HepG2 (cell line): ENCODE data around the gene ENTPD5. TPM values are rescaled to one million over a fixed set of nuclear protein-coding genes. Genes with fewer than 3 reads are reported as not detected.

Experiments
- ATAC-seq: fragments of 200-7000 bp; cut with Tn5 transposase; 3 replicates; pipeline ENCODE4 v1.9.1; 2020; ENCODE audit warnings: mild to moderate bottlenecking, moderate library complexity
- BruUV-seq: library from RNA; stranded (reverse); fragments of 400-500 nt; replicated peaks from 2 replicates; lab custom pipeline; 2021; lab: Mats Ljungman, UMichigan
- CTCF ChIA-PET: fragments of 300-600 bp; formaldehyde crosslinking; extraction: SDS; loops from one replicate; lab custom pipeline; 2021; ENCODE audit warnings: low total read pairs, inconsistent platforms, low intra/inter-chr PET ratio; lab: Yijun Ruan, JAX
- POLR2A ChIA-PET: fragments of 350-600 bp; sonication (Branson Sonifier 250); formaldehyde crosslinking; loops from one replicate; lab custom pipeline; 2020; ENCODE audit warnings: antibody characterized with exemption, inconsistent platforms; lab: Yijun Ruan, JAX
- DNase-seq: peaks from one replicate; pipeline ENCODE4 v3.0.0-alpha.2; 2015; ENCODE audit warnings: low spot score
- FAIRE-seq: peaks from 3 replicates; lab custom pipeline; 2011; peaks lifted over from hg19 to GRCh38; lab: Jason Lieb, UNC
- H2AFZ ChIP-seq: one replicate; pipeline ENCODE4 v1.6.1; 2011; ENCODE audit warnings: low read length, inconsistent platforms
- H3K27ac ChIP-seq: fragments of 300-600 bp; 3 replicates; pipeline ENCODE4 v1.8.0; 2011; ENCODE audit warnings: mixed run types, mild to moderate bottlenecking, mixed read lengths, low read length, inconsistent platforms; ENCODE audit not compliant: insufficient read depth; ENCODE audit errors: extremely low read length
- H3K27me3 ChIP-seq, 2 experiments: fragments of 200-600 bp in 1 of 2; 2 replicates in 1 of 2; 3 replicates in 1 of 2; pipeline versions ENCODE4 v1.6.0 to v1.8.0; 2011; ENCODE audit warnings: low read length in 2 of 2, mild to moderate bottlenecking in 2 of 2, moderate library complexity in 2 of 2, inconsistent platforms in 1 of 2; ENCODE audit not compliant: insufficient read depth in 2 of 2, control insufficient read depth in 1 of 2
- H3K36me3 ChIP-seq, 2 experiments: fragments of 200-600 bp in 1 of 2; replicated peaks in 1 of 2; 2 replicates in 1 of 2; 3 replicates in 1 of 2; pipeline versions ENCODE4 v1.5.1 to v1.8.0; 2011; ENCODE audit warnings: low read length in 2 of 2, inconsistent platforms in 1 of 2; ENCODE audit not compliant: insufficient read depth in 2 of 2, control insufficient read depth in 1 of 2
- H3K4me1 ChIP-seq: 2 replicates; pipeline ENCODE4 v1.5.1; 2012; ENCODE audit warnings: low read length, inconsistent platforms; ENCODE audit not compliant: insufficient read depth
- H3K4me2 ChIP-seq: 2 replicates; pipeline ENCODE4 v1.6.0; 2011; ENCODE audit warnings: low read depth, low read length, inconsistent platforms
- H3K4me3 ChIP-seq, 3 experiments: fragments of 200-600 bp in 1 of 3; sonication (generic), shearing (Covaris generic) in 1 of 3; replicated peaks in 1 of 3; 2 replicates each; pipeline ENCODE4 v1.5.1; 2011 to 2016; ENCODE audit warnings: low read length in 3 of 3, inconsistent platforms in 2 of 3, low read depth in 2 of 3, mild to moderate bottlenecking in 2 of 3, control low read depth in 1 of 3, mixed read lengths in 1 of 3; ENCODE audit not compliant: insufficient read depth in 1 of 3
- H3K79me2 ChIP-seq: one replicate; pipeline ENCODE4 v1.6.1; 2011; ENCODE audit warnings: low read length, inconsistent platforms; ENCODE audit not compliant: insufficient read depth
- H3K9ac ChIP-seq: 2 replicates; pipeline ENCODE4 v1.6.0; 2011; ENCODE audit warnings: mild to moderate bottlenecking, low read depth, low read length, inconsistent platforms; ENCODE audit not compliant: insufficient read depth
- H3K9me3 ChIP-seq: 2 replicates; pipeline ENCODE4 v1.5.1; 2012; ENCODE audit warnings: mild to moderate bottlenecking, low read length
- H4K20me1 ChIP-seq: 2 replicates; pipeline ENCODE4 v1.6.0; 2011; ENCODE audit warnings: inconsistent platforms, mild to moderate bottlenecking, low read length, moderate library complexity; ENCODE audit not compliant: insufficient read depth
- KAT2B ChIP-seq: fragments of 150-350 bp; IDR thresholded peaks from 2 replicates; pipeline ENCODE4 v1.6.1; 2014; ENCODE audit warnings: low read depth, low read length, borderline replicate concordance
- MED1 ChIP-seq: sonication (generic); formaldehyde crosslinking; IDR thresholded peaks from 2 replicates; pipeline ENCODE4 v1.4.0; 2020; ENCODE audit warnings: missing genetic modification reagents
- PPARG ChIP-seq: conservative IDR thresholded peaks from 2 replicates; pipeline ENCODE4 v1.6.1; 2016; ENCODE audit warnings: missing biosample characterization, missing genetic modification reagents
- SMC3 ChIP-seq: IDR thresholded peaks from 2 replicates; pipeline ENCODE4 v1.6.1; 2011; ENCODE audit warnings: low read length, improper control_type of control experiment
- XBP1 ChIP-seq: sonication (generic); formaldehyde crosslinking; IDR thresholded peaks from 2 replicates; pipeline ENCODE4 v1.5.0; 2020; ENCODE audit warnings: missing genetic modification reagents
- ZFP62 ChIP-seq: sonication (generic); formaldehyde crosslinking; IDR thresholded peaks from 2 replicates; pipeline ENCODE4 v1.4.0; 2020; ENCODE audit warnings: missing genetic modification reagents
- ZNF136 ChIP-seq: sonication (generic); formaldehyde crosslinking; IDR thresholded peaks from 2 replicates; pipeline ENCODE4 v1.8.1; 2022; ENCODE audit warnings: low read depth, mild to moderate bottlenecking, moderate library complexity, missing genetic modification reagents
- ZNF446 ChIP-seq: sonication (generic); formaldehyde crosslinking; IDR thresholded peaks from 2 replicates; pipeline ENCODE4 v1.5.0; 2020; ENCODE audit warnings: mild to moderate bottlenecking, missing genetic modification reagents
- ZNF781 ChIP-seq: sonication (generic); formaldehyde crosslinking; IDR thresholded peaks from 2 replicates; pipeline ENCODE4 v1.5.1; 2020; ENCODE audit warnings: borderline replicate concordance, mild to moderate bottlenecking, missing genetic modification reagents; ENCODE audit errors: not compliant biosample characterization
- ZSCAN20 ChIP-seq: sonication (generic); formaldehyde crosslinking; IDR thresholded peaks from 2 replicates; pipeline ENCODE4 v1.4.0; 2020; ENCODE audit warnings: missing genetic modification reagents, mild to moderate bottlenecking, borderline replicate concordance
- WGBS: methylation state at CpG from one replicate; pipeline ENCODE4 v1.1.6; 2017; ENCODE audit warnings: low lambda C conversion rate; 5-methylcytosine and 5-hydroxymethylcytosine counted together
- in situ Hi-C: cut with HindIII; loops from 2 replicates; pipeline ENCODE4 v1.10.0; 2017; ENCODE audit warnings: low pct_unique_long_range_greater_than_20kb; ENCODE audit not compliant: extremely low pct_ligation_motif_present
- intact Hi-C: fragments of 100-400 bp; cut with micrococcal nuclease; formaldehyde crosslinking; loops from one replicate; pipeline ENCODE4 v1.10.0; 2022; ENCODE audit not compliant: unreplicated experiment
- polyA plus RNA-seq, 8 experiments: library from polyadenylated mRNA; depleted of rRNA in 3 of 8; stranded (reverse) in 7 of 8; unstranded in 1 of 8; fragments of >200 nt; fragmentation: Illumina TruSeq in 4 of 8; extraction: Trizol in 4 of 8; gene quantifications; 2 replicates each; pipeline versions ENCODE4 v1.2.1 to v1.2.3, GENCODE V29; 2011 to 2016; ENCODE audit warnings: low read depth in 4 of 8, missing spikeins in 1 of 8, mixed read lengths in 1 of 8; ENCODE audit not compliant: insufficient read depth in 1 of 8
- total RNA-seq, 5 experiments: library from RNA; depleted of rRNA; stranded (reverse); fragments of >200 nt; fragmentation: Illumina TruSeq; extraction: Trizol; gene quantifications; 2 replicates each; pipeline ENCODE4 v1.2.3, GENCODE V29; 2016; ENCODE audit warnings: low read depth in 1 of 5
- TF ChIP-seq, protein P1 (sequence below), 2 experiments: sonication (generic) in 1 of 2; formaldehyde crosslinking in 1 of 2; IDR thresholded peaks; 2 replicates each; pipeline versions ENCODE4 v1.4.0 to v1.6.1; 2016 to 2020; ENCODE audit warnings: borderline replicate concordance in 1 of 2, low read depth in 1 of 2, mild to moderate bottlenecking in 1 of 2, missing genetic modification reagents in 1 of 2
- TF ChIP-seq, protein P2 (sequence below): sonication (generic); formaldehyde crosslinking; IDR thresholded peaks from 2 replicates; pipeline ENCODE4 v1.5.1; 2020; ENCODE audit warnings: missing genetic modification reagents, mild to moderate bottlenecking, borderline replicate concordance
- TF ChIP-seq, protein P3 (sequence below): sonication (generic); formaldehyde crosslinking; IDR thresholded peaks from 2 replicates; pipeline ENCODE4 v1.5.0; 2020; ENCODE audit warnings: missing genetic modification reagents
- TF ChIP-seq, protein P4 (sequence below): sonication (generic); formaldehyde crosslinking; IDR thresholded peaks from 2 replicates; pipeline ENCODE4 v1.4.0; 2020; ENCODE audit warnings: missing genetic modification reagents

The ENTPD5 gene
- total and polyA plus RNA-seq, 2 of the 13 experiments (the other 11 are each of a cell fraction or from before 2014, with no cell fraction given), result 33.8 to 43.3 TPM

DNA sequence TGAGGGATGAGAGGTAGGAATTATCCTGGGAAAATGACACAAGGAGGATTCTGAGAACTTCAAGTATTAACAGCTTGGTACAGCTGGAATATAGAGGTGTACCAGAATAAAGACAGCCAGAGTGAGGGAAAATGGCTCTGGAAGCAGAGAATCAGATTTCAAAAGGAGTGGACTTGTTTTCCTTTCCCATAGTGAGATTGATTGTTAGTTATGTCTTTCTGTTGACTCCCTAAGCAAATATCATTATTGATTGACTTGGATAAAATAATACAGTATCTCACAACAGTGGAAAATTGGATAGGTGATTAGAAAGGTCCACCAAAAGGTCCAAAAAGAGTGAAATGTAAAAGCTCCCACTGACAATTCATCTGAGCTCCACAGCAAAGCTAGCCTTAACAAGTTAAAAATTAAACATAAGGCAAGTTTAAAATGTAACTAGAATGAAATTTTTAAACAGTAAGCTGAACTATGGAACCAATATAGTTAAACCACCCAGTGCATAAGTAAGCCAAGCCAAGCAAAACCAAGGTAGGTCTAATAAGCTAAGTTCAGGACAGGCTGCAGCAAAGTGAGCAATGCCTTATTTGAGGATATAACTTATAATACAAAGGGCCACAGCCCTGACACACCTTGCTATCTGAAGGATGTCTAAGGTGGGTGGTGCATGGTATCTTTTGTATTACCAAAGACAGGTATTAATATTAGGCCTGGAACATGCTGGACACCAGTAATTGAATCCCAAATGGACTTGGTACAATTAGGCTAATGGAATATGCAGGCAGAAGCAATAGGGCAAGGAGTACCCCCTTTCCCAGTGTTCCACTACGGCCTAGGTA is 21.8 kb downstream of the ENTPD5 start (continued):
- TF ChIP-seq ZNF781 (no peak), ZNF136 (CRISPR knock-in tag) (no peak), SMC3 (no peak), MED1 (CRISPR knock-in tag) (peak; percentile 12)

DNA sequence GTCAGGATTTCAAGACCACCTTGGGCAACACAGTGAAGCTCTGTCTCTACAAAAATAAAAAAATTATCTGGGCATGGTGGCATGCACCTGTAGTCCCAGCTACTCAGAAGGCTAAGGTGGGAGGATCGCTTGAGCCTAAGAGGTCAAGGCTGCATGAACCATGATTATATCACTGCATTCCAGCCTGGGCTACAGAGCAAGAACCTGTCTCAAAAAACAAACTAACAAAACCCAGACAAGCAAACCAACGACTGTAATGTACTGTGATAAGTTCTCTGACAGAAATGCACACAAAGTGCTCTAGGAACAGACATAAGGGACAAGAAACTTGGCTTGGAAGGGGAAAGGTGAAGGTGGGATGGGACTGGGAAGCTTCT is 22.4 kb downstream of the ENTPD5 start:
- DNase-seq (peak; percentile 73), FAIRE-seq (peak; percentile 86), ATAC-seq (peak; percentile 54)
- peaks cover 93% of the 10 kb centered on the region for H3K4me1 ChIP-seq
- peak overlapping the region; percentile 95 for H3K27ac ChIP-seq
- H3K4me3 ChIP-seq, result peak overlapping the region in 2 of 3 experiments; percentile 46 to 53; a peak in 5 of 6 replicates
- peaks cover 0 to under 1% of the 10 kb centered on the region in 2 experiments; a peak in 1 of 5 replicates for H3K36me3 ChIP-seq
- H3K79me2 ChIP-seq, result peaks cover 4% of the 10 kb centered on the region
- H2AFZ ChIP-seq, result no peak overlapping the region
- H4K20me1 ChIP-seq, result no peaks in the 10 kb centered on the region
- no peaks in the 10 kb centered on the region for H3K27me3 ChIP-seq
- H3K9me3 ChIP-seq, result no peaks in the 10 kb centered on the region
- H3K9ac ChIP-seq, result peak overlapping the region; percentile 65
- ChIA-PET CTCF (no interaction called here), POLR2A (interaction anchor here (0.8 to 5.4 kb wide), 14 partner anchors 9 to 237 kb away, joined by 3 to 70 read pairs (median 8); partner anchors contain the start of genes BBOF1, COQ6, ENTPD5 and FAM161B)
- in situ Hi-C loops, result no loop called here
- BruUV-seq, result no TSS peak
- peak overlapping the region; percentile 82 for H3K4me2 ChIP-seq
- intact Hi-C loops, result loop anchor here (1.0 to 5.0 kb wide), 3 partner anchors 22 to 46 kb away; partner anchors contain the start of genes COQ6 and FAM161B
- WGBS, result 0% methylated on average over 2 of the region's 2 CpGs
- TF ChIP-seq XBP1 (CRISPR knock-in tag) (no peak), PPARG (CRISPR knock-in tag) (peak; percentile 77; the same call in 1 of the 2 replicates), ZSCAN20 (no peak), ZFP62 (CRISPR knock-in tag) (no peak), KAT2B (no peak), ZNF446 (CRISPR knock-in tag) (no peak)
- TF ChIP-seq, protein P1, sequence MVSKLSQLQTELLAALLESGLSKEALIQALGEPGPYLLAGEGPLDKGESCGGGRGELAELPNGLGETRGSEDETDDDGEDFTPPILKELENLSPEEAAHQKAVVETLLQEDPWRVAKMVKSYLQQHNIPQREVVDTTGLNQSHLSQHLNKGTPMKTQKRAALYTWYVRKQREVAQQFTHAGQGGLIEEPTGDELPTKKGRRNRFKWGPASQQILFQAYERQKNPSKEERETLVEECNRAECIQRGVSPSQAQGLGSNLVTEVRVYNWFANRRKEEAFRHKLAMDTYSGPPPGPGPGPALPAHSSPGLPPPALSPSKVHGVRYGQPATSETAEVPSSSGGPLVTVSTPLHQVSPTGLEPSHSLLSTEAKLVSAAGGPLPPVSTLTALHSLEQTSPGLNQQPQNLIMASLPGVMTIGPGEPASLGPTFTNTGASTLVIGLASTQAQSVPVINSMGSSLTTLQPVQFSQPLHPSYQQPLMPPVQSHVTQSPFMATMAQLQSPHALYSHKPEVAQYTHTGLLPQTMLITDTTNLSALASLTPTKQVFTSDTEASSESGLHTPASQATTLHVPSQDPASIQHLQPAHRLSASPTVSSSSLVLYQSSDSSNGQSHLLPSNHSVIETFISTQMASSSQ (IDR thresholded peaks at IDR 0.05; ENCODE audit: low read depth), result peak; percentile 57; the same call in 1 of the 2 replicates
- TF ChIP-seq, protein P1 (CRISPR knock-in tag; IDR thresholded peaks at IDR 0.05; ENCODE audit: borderline replicate concordance), result peak; percentile 82
- TF ChIP-seq, protein P2, sequence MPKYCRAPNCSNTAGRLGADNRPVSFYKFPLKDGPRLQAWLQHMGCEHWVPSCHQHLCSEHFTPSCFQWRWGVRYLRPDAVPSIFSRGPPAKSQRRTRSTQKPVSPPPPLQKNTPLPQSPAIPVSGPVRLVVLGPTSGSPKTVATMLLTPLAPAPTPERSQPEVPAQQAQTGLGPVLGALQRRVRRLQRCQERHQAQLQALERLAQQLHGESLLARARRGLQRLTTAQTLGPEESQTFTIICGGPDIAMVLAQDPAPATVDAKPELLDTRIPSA, result no peak
- TF ChIP-seq, protein P3, sequence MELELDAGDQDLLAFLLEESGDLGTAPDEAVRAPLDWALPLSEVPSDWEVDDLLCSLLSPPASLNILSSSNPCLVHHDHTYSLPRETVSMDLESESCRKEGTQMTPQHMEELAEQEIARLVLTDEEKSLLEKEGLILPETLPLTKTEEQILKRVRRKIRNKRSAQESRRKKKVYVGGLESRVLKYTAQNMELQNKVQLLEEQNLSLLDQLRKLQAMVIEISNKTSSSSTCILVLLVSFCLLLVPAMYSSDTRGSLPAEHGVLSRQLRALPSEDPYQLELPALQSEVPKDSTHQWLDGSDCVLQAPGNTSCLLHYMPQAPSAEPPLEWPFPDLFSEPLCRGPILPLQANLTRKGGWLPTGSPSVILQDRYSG, result no peak
- TF ChIP-seq, protein P4, sequence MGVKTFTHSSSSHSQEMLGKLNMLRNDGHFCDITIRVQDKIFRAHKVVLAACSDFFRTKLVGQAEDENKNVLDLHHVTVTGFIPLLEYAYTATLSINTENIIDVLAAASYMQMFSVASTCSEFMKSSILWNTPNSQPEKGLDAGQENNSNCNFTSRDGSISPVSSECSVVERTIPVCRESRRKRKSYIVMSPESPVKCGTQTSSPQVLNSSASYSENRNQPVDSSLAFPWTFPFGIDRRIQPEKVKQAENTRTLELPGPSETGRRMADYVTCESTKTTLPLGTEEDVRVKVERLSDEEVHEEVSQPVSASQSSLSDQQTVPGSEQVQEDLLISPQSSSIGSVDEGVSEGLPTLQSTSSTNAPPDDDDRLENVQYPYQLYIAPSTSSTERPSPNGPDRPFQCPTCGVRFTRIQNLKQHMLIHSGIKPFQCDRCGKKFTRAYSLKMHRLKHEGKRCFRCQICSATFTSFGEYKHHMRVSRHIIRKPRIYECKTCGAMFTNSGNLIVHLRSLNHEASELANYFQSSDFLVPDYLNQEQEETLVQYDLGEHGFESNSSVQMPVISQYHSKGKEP (CRISPR knock-in tag), result no peak
